HG03460 (cell line): ENCODE data around the gene GTPBP10.

ENCODE experiments used
- ATAC-seq: cut with Tn5 transposase; IDR thresholded peaks from one replicate; pipeline ENCODE4 v1.9.1; 2021; ENCODE audit not compliant: unreplicated experiment

Gene GTPBP10

DNA sequence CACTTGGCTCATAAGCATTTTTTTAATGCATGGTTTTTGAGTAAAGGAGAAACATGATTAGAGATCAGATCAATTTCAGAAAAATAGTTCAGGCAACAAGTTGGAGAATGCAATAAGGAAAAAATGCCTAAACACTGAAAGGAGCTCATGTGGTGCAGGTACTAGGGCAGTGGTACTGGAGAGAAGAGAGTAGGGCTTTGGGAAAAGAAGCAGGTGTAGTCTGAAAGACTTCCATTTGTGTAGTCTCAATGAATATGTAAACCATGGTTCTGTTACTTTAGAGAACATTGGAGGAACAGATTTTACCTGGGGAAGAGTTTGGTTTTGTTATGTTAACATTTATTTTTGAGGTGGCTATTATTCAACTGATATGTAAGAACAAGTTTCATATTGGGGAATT is 5.5 kb downstream of the GTPBP10 start:
- ATAC-seq: no peak

DNA sequence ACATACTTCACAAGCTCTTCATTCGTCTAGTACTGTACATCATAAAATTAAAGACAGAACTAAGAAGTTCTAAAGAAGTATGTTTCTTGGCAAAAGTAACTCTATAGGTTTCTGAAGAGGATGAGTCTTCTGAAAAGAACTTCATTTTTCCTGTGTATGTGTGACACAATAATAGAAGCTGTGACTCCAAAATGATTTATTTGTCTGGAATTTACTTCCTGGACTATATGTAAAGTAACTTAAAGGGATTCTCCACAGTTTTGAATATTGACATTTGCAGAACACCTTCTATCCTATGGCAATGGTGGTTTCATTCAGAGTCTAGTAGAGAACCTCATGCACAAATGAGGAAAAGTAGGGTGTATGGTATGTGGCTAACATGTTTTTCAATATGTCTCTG is 36.9 kb downstream of the GTPBP10 start:
- ATAC-seq: no peak

DNA sequence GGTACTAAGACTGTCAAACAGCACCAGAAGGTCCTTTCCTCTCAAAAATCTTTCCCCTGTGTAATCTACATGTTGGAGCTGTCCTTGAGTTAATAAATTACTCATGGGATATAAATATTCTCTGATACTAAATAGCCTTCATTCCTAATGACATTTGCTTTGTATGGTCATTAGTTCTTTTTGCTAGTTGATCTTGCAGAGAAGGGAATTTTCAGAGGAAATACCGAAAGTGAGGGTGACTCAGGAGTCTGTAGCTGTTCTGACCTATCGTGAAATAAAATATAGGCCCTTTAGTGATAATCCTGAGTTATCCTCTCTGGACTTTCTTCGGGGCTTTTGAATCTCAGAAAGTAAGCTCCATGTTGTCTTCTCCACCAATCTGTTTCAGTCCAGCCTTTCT is 37.3 kb downstream of the GTPBP10 start:
- no peak for ATAC-seq

DNA sequence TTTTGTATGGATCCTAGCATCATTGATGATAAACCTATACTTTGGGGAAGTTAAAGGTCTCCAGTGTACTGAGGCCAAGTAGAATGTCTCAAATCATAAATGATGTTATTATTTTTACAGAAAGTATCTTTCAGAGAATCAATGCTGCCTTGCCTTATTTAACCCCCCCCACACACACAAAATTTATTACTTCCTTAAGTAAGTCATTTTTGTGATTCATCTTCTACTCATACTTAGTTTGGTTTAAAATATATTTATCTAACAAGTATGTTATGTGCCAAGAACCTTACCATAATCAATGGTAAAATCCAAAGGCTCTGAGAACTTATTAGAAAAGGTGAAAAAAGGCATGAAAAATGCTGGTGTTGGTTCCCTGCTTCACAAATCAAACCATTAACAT is 37.9 kb downstream of the GTPBP10 start:
- ATAC-seq: no peak

DNA sequence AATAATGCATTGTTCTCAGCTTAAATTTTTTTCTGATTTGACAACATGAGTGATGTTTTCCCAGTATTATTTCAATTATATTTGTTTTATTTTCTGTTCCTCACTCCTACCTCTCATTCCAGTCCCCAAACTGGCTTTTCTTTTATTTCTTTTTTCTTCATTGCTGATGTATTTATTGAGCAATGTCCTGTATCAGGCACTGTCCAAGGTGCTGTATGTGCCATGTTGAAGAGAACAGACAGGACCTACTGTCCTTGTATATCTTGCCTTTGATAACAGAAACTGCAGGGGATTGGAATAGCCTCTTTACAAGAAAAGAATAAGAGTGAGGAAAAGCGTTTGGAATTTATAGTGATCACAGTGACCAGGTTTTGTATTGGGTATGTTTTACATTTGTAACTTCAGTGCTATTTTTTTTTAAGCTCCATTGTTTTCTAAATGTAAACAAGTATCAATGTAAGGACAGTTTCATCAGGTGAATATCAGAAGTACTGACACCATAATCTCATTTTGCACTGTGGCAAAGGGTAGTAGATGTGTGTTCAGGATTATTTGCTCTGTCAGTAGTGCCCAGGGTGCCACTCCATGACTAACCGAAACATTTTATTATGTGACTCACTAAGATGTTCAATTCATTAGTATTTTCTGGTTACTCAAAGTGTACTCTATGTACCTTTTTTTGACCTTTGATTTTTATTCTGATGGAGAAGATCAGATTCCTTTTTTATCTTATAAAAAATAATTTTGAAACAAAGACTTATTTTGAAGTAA is 41.1 kb downstream of the GTPBP10 start:
- ATAC-seq: no peak

DNA sequence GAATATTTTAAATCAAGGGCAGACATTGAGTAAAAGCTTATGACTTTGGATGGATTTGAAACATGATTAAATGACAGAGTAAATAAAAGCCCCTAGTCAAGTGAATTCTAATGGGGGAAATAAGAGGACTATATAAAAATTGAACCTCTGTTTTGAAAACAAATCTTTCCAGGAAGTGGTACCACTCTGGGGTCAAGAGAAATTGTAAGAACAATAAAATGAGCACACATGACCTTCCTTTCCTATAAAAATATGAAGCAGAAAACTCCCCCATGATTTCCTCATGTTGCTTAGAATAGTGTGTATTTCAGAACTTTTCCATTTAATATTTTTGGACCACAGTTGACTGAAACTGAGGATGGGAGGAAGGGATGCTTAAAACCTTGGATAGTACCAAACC is 44.4 kb downstream of the GTPBP10 start:
- ATAC-seq: no peak

DNA sequence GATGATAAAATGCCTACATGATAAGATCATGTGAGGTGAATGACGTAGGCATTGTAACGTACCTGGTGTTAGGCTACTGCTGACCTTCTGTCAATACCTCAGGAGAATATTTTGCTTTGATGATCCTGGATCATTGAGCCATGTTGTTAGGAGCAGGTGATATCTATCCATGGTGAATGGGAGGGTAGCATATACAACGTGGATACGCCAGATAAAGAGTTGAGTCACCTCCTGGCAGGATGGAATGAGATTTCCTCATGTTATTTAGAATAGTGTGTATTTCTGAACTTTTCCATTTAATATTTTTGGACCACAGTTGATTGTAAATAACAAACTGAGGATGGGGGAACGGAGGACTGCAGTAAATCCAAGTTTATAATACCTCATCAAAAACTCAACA is 45.0 kb downstream of the GTPBP10 start:
- no peak for ATAC-seq

DNA sequence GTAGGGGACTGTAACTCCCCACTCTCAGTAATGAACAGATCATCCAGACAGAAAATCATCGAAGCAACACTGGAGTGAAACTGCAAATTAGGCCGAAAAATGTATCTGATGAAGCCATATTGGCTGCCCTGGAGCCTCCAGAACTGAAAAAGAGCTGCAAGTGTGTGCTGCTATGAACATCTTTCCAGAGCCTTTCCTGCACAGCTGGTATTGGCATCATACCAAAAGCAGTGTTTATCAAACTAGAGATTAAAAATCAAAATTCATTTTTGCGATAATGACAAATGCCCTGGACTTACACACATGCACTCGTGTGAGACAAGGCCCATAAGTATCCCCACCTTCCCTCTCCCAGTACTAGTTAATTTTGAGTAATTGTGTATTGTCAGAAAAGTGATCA is 49.9 kb downstream of the GTPBP10 start:
- no peak for ATAC-seq

DNA sequence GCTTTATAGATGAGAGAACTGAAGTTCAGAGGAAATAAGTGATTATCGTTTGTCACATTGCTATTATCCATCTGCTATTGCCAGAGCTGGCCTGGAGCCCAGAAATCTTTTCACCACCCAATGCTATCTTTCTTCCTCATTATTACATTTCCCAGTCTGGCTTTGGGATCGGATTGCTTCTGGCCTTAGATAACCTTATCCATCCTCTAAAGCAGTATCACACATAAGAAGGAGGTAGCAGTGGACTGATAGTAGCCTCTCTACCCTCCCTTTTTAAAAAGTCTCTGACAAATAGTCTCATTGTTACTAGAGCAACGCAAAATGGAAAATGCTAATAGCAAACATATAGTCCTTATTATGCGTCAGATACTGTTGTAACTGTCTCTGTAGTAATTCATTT is 55.5 kb downstream of the GTPBP10 start:
- ATAC-seq: no peak

DNA sequence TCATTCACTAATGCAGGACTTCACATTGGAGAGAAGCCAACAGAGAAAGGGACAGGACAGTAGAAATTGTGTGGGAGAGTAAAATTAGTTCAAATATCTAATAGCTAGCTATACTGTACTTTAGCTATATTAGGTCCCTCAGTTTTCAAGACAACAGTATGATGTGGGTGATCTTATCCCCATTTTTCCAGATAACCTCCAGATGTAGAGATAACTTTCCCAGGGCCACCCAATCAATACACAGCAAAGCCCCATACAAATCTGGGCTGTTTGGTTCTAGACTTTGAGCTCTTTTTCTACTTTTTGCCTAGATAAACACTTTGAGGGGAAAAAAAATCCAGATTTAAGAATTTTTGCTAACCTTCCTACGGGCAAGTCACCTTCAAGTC is 56.3 kb downstream of the GTPBP10 start:
- ATAC-seq: no peak

DNA sequence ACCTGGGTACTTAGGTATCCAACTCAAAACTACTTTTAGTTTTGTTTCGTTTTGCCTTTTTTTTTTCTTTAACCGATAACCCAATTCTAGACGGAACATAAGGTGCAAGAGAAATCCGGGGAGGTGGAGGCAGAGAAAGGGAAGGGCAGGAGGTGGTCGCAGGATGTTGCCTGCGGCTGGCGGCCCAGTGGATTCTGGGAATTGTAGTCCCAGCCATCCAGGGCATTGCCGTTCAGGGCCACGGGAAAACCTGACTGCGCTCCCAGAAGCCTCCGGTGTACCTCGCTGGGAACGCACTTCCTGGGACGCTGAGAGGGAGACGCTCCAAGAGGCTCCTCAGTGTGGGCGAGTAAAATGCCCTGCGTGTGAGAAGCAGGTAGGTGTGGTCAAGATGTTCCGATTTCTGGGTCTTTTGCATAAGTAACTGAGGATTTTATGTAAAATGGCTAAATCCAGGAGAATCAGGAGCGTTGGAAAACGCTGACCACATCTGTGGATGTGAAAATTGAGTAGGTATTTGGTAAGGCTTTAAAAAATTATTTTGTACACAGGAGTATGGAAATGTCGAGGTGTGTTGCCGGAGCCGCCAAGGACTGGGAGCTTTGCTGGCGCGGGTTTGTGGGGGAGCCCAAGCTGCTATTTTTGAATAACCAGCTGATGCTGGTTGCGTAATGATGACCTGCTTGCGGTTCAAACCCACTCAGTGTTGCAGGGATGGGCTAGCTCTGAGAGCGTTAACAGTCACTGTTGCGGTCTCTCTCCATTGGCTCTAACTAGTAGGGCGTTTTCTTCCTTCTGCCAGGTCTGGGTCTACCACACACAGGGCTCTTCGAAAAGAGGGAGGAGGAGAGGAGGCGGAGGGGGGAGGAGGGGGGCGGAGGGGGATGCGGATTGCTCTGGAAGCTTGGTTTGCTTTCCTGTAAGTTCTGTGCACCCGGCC is 56.9 kb downstream of the GTPBP10 start, which contains the start of gene CLDN12:
TSS of gene CLDN12 (plus strand) at position 288 of the 940 bp plus-strand sequence. CDS start 9,216 bp downstream, outside the sequence.
- ATAC-seq: peak; percentile 95

DNA sequence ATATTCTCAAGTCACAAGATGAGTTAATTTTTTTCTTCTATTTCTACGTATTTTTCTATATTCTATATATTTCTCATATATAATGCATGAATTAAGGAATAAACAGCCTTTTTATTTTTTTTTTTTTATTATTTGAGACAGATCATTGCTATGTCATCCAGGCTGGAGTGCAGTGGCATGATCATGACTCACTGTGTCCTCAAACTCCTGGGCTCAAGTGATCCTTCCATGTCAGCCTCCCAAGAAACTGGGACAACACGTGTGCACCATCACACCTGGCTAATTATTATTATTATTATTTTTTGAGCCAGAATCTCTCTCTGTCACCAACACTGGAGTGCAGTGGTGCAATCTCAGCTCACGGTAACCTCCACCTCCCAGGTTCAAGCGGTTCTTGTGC is 58.3 kb downstream of the GTPBP10 start:
- no peak for ATAC-seq

DNA sequence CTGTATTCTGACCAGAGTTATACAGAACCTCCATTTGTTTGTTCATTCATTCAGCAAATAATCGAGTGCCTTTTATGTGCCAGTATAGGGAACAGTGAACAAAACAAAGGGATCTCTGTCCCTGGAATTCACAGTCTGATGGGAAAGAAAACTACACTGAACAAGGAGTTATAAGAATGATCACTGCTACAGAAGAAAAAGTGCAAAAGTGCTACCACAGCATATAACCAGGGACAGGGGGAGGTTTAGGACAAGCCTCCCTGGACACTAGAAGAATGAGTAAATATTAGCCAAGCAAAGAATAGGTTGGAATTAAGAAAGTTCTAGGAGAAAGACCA is 60.9 kb downstream of the GTPBP10 start:
- ATAC-seq: no peak

DNA sequence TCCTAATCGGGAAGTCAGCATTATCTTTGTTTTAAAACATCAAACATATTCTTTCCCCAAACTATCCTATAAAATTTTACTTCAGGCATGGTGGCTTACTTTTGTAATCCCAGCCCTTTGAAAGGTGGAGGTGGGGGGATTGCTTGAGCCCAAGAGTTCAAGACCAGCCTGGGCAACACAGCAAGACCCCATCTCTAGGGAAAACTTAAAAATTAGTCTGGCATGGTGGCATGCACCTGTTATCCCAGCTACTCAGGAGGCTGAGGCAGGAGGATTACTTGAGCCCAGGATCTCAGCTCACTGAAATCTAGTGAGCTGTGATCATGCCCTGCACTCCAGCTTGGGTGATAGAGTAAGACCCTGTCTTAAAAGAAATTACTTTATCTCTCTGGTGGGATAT is 61.6 kb downstream of the GTPBP10 start:
- no peak for ATAC-seq

DNA sequence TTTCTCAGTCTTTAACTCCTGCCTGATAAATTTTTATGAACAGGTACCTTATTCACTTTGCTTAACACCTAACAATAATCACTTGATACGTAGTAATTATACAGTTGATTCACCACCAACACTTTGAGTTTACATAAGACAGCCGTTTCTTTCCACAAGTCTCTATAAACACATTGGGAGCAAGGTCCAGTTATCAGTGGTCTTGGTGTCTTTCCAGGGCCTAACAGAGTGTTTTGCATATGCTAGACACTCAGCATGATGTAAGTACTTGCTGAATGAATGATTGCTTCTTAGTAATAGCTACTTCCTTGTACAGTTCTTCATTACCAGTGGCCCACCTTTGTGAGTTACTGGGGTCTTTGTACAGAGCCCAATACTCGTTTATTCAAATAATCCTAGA is 63.2 kb downstream of the GTPBP10 start:
- no peak for ATAC-seq

DNA sequence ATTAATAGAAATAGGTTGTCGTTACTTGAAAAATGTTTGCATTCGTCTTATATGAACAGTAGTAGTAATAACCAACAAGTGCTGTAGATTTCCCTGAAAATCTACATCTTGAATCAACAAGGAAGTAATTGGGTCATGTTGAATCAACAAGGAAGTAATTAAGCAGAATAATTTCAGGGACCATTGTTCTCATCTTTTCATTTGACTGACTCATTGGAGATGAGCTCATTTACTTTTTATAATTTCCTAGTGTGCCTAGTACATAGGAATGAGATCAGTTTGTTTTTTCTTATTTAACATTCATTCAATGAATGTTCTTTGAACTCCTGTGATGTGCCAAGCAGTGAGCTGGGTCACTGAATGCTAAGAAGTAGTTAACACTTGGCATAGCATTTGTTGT is 65.0 kb downstream of the GTPBP10 start:
- ATAC-seq: no peak

DNA sequence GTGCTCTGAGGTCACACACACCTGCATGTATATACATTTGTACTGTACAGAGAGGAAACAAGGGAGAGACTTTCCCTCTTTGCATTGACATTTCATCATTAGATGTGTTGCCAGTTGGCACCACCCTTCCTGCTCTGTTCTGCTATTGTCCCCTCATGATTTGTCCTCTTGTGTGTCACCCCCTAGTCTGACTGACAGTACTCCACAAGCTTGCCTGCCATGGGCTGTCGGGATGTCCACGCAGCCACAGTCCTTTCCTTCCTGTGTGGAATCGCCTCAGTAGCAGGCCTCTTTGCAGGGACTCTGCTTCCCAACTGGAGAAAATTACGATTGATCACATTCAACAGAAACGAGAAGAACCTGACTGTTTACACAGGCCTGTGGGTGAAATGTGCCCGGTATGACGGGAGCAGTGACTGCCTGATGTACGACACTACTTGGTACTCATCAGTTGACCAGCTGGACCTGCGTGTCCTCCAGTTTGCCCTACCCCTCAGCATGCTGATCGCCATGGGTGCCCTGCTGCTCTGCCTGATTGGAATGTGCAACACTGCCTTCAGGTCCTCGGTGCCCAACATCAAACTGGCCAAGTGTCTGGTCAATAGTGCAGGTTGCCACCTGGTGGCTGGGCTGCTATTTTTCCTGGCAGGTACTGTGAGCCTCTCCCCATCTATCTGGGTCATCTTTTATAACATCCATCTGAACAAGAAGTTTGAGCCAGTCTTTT is 66.1 kb downstream of the GTPBP10 start:
- ATAC-seq: no peak

DNA sequence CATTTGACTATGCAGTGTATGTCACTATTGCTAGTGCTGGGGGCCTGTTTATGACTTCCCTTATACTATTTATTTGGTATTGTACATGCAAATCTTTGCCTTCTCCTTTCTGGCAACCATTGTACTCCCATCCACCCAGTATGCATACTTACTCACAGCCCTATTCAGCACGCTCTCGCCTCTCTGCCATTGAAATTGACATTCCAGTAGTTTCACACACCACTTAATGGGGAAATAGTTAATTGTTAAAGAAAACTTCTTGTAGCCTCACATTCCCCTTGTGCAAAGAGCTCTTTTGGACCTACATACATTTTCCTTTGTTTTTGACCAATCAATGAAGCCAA is 66.6 kb downstream of the GTPBP10 start:
- no peak for ATAC-seq

DNA sequence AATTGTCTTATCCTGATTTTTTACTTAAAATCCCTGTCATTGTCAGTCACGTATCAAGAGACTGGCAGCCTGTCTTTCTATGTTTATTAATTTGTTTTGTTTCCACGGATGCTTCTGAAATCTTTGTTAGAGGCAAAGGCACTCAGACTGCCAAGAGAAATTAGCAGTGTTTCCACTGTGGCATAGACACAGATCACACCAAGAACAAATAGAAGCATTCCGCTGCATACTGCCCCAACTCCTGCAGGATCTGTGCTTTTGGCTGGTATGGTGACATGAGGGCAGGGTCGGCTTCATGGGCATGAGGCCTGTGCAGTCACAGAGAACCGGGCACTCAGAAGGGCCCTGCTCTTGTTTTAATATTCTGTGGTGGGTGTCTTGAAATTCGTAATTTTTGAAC is 75.1 kb downstream of the GTPBP10 start:
- no peak for ATAC-seq

DNA sequence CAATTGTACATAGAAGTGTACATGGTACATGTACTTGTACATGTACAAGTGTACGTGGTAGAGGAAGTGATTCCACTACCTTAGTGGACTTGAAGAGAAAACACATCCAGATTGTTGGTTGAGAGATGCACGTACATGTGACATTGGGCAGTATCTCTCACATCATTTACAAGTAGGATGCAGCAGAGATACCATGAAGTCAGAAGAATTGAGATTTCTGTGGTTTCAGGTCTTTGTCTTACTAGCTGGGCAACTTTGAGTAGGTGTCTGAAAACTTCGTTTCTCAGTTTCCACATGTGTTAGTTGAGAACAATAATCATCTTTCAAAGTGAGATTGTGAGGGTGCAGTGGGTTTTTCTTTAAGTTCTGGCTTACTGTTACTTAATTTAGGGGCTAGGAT is 78.2 kb downstream of the GTPBP10 start:
- peak; percentile 91 for ATAC-seq

DNA sequence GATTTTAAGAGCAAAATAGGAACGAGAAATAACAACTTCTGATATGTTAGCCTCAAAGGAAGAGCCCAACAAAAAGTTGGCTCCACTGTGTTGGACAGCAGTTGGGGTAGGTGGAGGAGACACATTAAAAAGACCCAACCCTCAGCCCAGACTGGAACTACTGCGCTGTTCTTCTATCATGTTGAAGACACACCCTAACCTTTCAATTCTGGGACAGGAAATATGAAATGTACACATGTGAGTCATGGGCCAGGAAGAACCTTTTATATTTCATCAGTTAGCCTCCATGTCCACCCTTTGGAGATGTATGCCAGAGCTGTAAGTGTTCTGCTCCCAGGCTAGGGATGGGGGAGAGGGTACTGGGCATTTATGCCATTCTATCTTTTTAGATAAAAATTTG is 78.9 kb downstream of the GTPBP10 start:
- ATAC-seq: no peak
